Measurements from ENCODE around the gene RNF144B. TPM values are rescaled to one million over a fixed set of nuclear protein-coding genes. Genes with fewer than 3 reads are reported as not detected.

Gene RNF144B
- total and polyA plus RNA-seq, 2 of the 13 experiments (the other 11 are each of a cell fraction or from before 2014, with no cell fraction given): 1.8 to 4.3 TPM

GRCh38 chr6:18447552-18447951 is 60.4 kb downstream of the RNF144B start:
- H3K4me3 ChIP-seq (replicated peaks in 1 of 3; ENCODE audit: insufficient read depth in 1 of 3, low read depth in 2 of 3, low read length in 3 of 3): no peak overlapping the region
- no peaks in the 10 kb centered on the region for H3K9me3 ChIP-seq (ENCODE audit: low read length)
- no peaks in the 10 kb centered on the region for H3K79me2 ChIP-seq (ENCODE audit: insufficient read depth, low read length)
- H3K27ac ChIP-seq (ENCODE audit: extremely low read length, insufficient read depth, low read length): no peak overlapping the region
- no peaks in the 10 kb centered on the region for H3K27me3 ChIP-seq (ENCODE audit: control insufficient read depth in 1 of 2, insufficient read depth in 2 of 2, low read length in 2 of 2)
- no peaks in the 10 kb centered on the region for H3K36me3 ChIP-seq (replicated peaks in 1 of 2; ENCODE audit: control insufficient read depth in 1 of 2, insufficient read depth in 2 of 2, low read length in 2 of 2)
- in situ Hi-C loops (cut with HindIII; ENCODE audit: extremely low pct_ligation_motif_present, low pct_unique_long_range_greater_than_20kb) (no loop called here), intact Hi-C loops (cut with micrococcal nuclease; ENCODE audit: unreplicated experiment) (no loop called here)
- no peaks in the 10 kb centered on the region for H3K4me1 ChIP-seq (ENCODE audit: insufficient read depth, low read length)
- CTCF ChIA-PET (ENCODE audit: low intra/inter-chr PET ratio, low total read pairs): no interaction called here
- H2AFZ ChIP-seq (ENCODE audit: low read length): no peak overlapping the region
- 89% methylated on average over 2 of the region's 2 CpGs for WGBS (ENCODE audit: low lambda C conversion rate)
- ATAC-seq (no peak), DNase-seq (ENCODE audit: low spot score) (no peak), FAIRE-seq (no peak)
- POLR2A ChIA-PET: interaction anchor here (1.2 kb wide), 1 partner anchor 61 kb away, joined by 3 read pairs; the partner anchor contains the start of gene RNF144B
- no TSS peak for BruUV-seq (replicated peaks)
- H3K9ac ChIP-seq (ENCODE audit: insufficient read depth, low read depth, low read length): no peak overlapping the region
- TF ChIP-seq MAZ (IDR thresholded peaks at IDR 0.05; ENCODE audit: borderline replicate concordance, low read depth, low read length) (no peak), MAZ (CRISPR knock-in tag; IDR thresholded peaks at IDR 0.05; ENCODE audit: low read depth) (no peak), ZNF549 (CRISPR knock-in tag; IDR thresholded peaks at IDR 0.05) (no peak), ZNF513 (CRISPR knock-in tag; conservative IDR thresholded peaks at IDR 0.05) (no peak), FOXC1 (CRISPR knock-in tag; IDR thresholded peaks at IDR 0.05; ENCODE audit: borderline replicate concordance) (no peak), ZNF776 (CRISPR knock-in tag; IDR thresholded peaks at IDR 0.05) (no peak), CBX5 (CRISPR knock-in tag; IDR thresholded peaks at IDR 0.05; ENCODE audit: borderline replicate concordance) (no peak), DNMT3B (CRISPR knock-in tag; conservative IDR thresholded peaks at IDR 0.05) (no peak), ZEB1 (IDR thresholded peaks at IDR 0.05; ENCODE audit: insufficient replicate concordance, low read depth) (no peak), CBFB (CRISPR knock-in tag; IDR thresholded peaks at IDR 0.05) (no peak), RERE (CRISPR knock-in tag; IDR thresholded peaks at IDR 0.05; ENCODE audit: low read depth) (no peak), IRF9 (CRISPR knock-in tag; IDR thresholded peaks at IDR 0.05; ENCODE audit: borderline replicate concordance) (no peak), KLF12 (CRISPR knock-in tag; IDR thresholded peaks at IDR 0.05; ENCODE audit: borderline replicate concordance) (no peak), TSC22D2 (CRISPR knock-in tag; IDR thresholded peaks at IDR 0.05; ENCODE audit: borderline replicate concordance) (no peak), RORA (CRISPR knock-in tag; IDR thresholded peaks at IDR 0.05) (no peak), SAFB2 (CRISPR knock-in tag; IDR thresholded peaks at IDR 0.05; ENCODE audit: borderline replicate concordance, low read depth) (no peak)
- H4K20me1 ChIP-seq (ENCODE audit: insufficient read depth, low read length): no peaks in the 10 kb centered on the region
- no peak overlapping the region for H3K4me2 ChIP-seq (ENCODE audit: low read depth, low read length)
